T-helper 1 cell (primary cell): ENCODE results near the gene HSP90AB1.

Source experiments
- DNase-seq, 5 donors: peaks; one replicate each; pipeline ENCODE4 v3.0.0-alpha.2; 2012 to 2020

The HSP90AB1 gene

DNA sequence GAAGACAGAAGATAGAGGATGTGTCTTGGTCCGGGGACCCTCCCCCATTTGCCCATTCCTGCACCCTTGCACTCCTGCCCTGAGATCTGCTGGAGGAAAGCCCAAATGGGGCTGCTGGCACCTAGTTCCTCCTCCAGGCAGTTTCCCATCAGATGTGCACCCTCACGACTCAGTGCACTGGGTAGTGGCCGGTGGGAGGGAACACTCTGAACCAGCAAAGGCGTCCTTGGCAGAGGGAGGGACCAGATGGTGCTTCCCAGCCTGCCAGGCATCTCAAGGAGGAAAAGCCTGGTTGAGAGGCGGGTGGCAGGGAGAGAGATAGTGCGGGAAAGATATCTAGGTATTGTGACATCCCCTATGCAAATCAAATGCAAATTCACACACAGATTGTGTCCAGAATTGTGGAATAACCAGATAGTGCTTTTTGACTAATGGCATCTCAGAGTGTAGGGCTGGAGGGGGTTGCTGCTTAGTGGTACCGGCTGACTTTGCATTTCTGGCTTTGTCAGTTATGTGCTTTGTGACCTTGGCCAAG is 42.9 kb downstream of the HSP90AB1 start:
- DNase-seq, result no peak

- no peak for DNase-seq
Measured at GRCh38 chr6:44291841-44292240, 44.9 kb downstream of the HSP90AB1 start.

DNA sequence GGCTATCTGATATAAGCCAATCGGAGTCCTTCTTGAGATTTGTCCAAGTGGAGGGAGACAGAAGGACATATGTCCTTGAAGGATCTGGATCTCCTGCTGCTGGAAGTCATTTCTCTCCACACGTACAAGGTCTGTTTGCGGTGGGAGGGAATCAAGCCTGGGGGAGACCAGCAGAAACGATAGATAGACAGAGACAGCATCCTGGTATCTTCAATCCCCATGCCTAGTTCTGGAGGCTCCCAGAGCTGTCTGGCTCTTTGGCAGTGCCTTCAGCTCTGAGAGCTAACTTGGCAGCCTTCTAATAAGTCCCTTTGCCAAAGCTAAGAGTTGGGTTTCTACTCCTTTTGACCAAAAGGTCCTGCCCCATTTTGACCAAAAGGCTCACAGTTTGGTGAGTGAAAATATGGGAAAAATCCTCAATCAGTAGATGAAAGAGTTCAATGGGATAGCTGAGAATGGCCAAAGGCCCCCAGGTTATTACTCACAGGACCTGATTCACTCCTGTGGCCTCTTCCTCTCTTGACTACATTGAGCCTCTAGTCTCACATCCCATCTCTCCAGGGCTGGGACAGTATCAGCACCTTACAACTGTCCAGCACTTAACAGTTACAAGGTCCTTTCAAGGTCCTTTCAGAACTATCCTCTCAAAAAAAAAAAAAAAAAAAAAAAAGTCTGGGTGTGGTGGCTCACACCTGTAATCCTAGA is 45.9 kb downstream of the HSP90AB1 start:
- no peak for DNase-seq

DNA sequence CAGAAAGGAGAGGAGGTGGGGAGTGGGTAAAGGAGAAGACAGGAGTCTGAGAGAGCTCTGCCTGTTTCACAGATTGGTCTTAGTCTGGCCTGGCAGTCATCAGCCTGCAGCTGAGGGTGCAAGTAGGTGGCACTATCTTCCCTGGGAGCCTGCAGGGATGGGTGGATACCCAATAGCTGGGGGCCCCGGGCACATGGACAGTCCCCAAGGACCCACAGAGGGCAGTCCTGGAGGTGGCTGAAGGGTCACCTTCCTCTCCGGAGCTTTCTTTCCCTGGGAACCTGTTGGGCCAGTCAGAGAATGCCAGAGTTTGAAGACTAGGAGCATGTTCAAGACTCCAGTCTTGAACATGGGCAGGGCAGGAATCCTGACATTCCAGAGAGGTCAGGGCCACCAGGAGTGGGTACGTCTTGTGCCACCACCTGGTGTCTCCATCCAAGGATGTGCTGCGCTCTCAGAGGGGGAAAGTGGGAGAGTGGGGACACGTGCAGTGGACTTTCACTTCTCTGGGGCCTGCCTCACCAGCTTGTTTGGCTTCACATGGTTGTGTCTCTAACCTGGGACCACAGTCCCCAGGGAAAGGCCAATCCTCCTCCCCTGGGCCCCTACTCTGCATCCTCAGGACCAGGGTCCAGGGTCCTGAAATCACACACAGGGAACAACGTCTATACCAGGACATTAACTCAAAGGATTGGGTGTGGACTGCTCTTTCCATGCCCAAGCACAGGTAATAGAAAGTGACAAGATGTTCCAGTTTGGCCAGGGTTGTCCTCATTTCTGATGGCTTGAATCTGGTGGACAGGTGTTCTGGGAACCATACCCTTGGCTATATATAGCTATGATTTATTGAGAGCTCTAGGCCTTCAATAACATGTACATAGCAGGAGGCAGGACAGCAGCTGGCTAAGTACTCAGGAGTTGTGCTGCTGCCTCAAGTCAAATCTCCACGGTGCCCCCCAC is 48.2 kb downstream of the HSP90AB1 start:
- DNase-seq, result no peak

- DNase-seq, result peak in 3 of 5 donors; percentile 23 to 37 (median 33)
Measured at GRCh38 chr6:44297063-44298038, 50.5 kb downstream of the HSP90AB1 start.

DNA sequence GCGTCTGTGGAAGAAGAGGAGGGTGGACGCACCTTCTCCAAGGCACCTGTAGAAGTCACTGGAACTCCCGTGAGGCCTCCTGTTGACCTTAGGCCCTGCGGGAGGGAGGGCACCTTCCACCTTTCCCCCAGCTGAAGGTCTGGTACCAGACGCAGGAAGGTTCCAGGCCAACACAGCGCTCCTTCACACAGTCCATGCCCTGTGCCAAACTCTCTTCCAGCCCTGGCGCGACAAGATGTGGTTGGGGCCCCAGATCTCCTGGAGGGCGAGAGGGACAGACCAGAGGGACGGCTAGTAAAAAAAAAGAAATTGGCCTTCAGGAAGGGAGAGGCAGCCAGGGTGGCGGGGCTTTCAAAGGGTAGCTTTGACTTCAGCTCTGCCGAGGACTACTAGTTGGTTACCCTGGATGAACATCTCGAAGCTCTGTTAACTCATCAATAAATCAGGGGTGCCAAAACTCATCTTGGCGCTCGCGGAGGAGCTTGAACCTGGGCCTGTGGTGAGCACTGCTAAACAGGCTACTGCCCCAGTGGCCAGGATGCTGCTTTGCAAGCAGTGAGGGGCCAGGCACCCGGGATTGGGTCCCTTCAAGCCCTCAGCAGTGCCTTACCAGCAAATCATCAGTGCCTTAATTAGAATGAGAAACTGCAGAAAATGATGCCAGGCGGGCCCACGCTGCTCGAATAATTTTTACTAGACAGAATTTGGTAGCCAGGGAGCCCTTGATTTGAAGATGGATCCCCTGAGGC is 51.3 kb downstream of the HSP90AB1 start:
- no peak for DNase-seq

GRCh38 chr6:44298864-44299263 is 52.0 kb downstream of the HSP90AB1 start:
- DNase-seq, result no peak

DNA sequence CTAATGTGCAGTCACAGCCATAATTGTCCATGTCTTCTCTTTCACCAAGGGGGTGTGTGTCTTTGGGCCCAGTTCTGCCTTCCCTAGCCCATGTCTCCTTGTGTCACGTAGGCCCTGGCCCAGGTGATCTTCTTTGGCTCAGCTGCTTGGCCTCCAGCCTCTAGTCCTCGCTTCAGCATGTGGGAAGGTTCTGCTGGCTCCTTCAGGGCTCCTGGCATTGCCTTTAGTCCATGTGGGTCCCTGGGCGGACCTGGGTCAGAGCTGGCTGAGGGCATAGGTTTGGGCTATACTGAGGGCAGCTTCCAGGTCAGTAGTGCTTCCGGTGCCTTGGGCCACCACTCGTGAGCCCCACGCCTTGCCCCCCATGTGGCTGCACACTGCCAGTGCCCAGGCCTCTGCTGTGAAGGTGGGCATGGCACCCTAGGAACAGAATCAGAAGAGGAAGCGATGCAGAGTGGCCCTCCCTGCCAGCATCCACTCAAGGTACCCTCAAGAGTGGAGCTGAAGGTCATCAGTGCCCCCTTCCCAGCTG is 53.5 kb downstream of the HSP90AB1 start:
- no peak for DNase-seq

- no peak for DNase-seq
Measured at GRCh38 chr6:44301106-44301505, 54.2 kb downstream of the HSP90AB1 start.

DNA sequence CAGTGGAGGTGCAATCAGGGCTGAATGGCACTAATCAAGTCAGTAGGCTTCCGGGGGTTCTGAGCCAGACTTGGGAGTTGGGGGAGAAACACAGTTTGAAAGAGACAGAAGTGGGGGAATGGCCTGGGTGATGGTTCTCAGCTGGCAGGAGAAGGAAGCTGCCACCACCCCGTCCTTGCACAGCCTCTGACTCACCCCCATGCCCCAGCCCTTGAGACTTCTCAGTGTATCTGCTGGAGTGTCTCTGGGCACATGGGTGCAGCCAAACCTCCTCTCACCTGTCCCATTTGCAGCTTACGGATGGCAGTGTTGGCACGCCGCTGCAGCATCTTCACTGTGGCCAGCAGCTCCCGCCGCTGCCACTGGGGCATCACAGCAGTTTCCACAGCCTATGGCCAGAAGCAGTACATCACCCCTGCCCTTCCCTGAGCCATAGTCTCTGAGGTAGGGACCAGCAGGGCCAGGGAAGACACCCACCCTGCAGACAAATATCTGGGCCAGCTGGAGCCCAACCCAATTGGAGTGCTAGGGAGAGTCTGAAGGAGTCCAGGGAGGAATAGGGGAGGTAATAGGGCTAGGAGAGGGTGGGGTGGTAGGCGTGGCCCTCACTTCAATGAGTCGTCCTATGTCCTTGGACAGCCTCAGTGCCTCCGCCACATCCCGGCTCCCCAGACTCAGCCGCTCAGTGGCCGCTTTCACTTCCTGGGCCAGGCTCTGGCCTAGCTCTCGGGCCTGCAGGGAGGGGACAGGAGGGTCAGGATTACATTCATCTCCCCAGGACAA is 55.1 kb downstream of the HSP90AB1 start:
- DNase-seq, result no peak

- DNase-seq, result no peak
Measured at GRCh38 chr6:44302856-44303255, 56.0 kb downstream of the HSP90AB1 start.
